Adrenal gland (tissue), 12 donors: ENCODE results near the gene PYGB. TPM values are rescaled to one million over a fixed set of nuclear protein-coding genes. Genes with fewer than 3 reads are reported as not detected.

Experiments
- DNase-seq, 7 donors: peaks; one replicate each; pipeline ENCODE4 v3.0.0-alpha.2; 2019 to 2020
- H3K27ac ChIP-seq, 5 donors: fragments of 200-600 bp; sonication (generic) in 4 of 5; 1 replicate in 3 of 5; 2 replicates in 2 of 5; pipeline versions ENCODE4 v1.5.1 to v1.8.0; 2016 to 2020; ENCODE audit warnings: mild to moderate bottlenecking in 1 of 5
- H3K27me3 ChIP-seq: fragments of 200-600 bp; 2 replicates; pipeline ENCODE4 v1.8.0; 2021
- H3K36me3 ChIP-seq, 2 donors: fragments of 200-600 bp; replicated peaks in 1 of 2; 1 replicate in 1 of 2; 2 replicates in 1 of 2; pipeline versions ENCODE4 v1.5.1 to v1.8.0; 2018 to 2022
- H3K4me1 ChIP-seq, 2 donors: fragments of 200-600 bp; replicated peaks in 1 of 2; 1 replicate in 1 of 2; 2 replicates in 1 of 2; pipeline versions ENCODE4 v1.5.1 to v1.8.0; 2018 to 2021
- H3K4me3 ChIP-seq, 4 donors: fragments of 200-600 bp; sonication (generic) in 3 of 4; one replicate each; pipeline ENCODE4 v1.5.1; 2016 to 2018
- H3K9me3 ChIP-seq, 3 donors: fragments of 200-600 bp; sonication (generic) in 1 of 3; replicated peaks in 1 of 3; 1 replicate in 2 of 3; 2 replicates in 1 of 3; pipeline versions ENCODE4 v1.5.1 to v1.8.0; 2016 to 2021
- CTCF ChIP-seq, 6 experiments: fragments of 450-650 bp in 4 of 6; fragments of 200-600 bp in 2 of 6; sonication (generic) in 1 of 6; IDR thresholded peaks; 1 replicate in 5 of 6; 2 replicates in 1 of 6; pipeline versions ENCODE4 v1.5.1 to v1.8.0; 2016 to 2021; ENCODE audit warnings: antibody characterized with exemption in 6 of 6, mild to moderate bottlenecking in 2 of 6, moderate library complexity in 1 of 6
- POLR2A ChIP-seq, 2 donors: fragments of 450-650 bp; IDR thresholded peaks; one replicate each; pipeline ENCODE4 v1.6.1; 2017; ENCODE audit warnings: antibody characterized with exemption in 2 of 2, mild to moderate bottlenecking in 2 of 2, moderate library complexity in 1 of 2
- WGBS, 4 donors: extraction: QIAGEN DNeasy Blood & Tissue Kit in 2 of 4; methylation state at CpG; one replicate each; pipeline versions ENCODE4 v1.1.5 to v1.1.7; 2013 to 2017; 5-methylcytosine and 5-hydroxymethylcytosine counted together
- intact Hi-C, 2 donors: fragments of 100-400 bp; cut with DNase I; formaldehyde crosslinking; loops; one replicate each; pipeline versions ENCODE4 v1.14.1 to v1.15.0; 2022 to 2023
- polyA plus RNA-seq, 3 donors: library from polyadenylated mRNA; stranded (reverse); fragments of 200-250 nt in 2 of 3; fragments of 350-450 nt in 1 of 3; fragmentation: Illumina TruSeq in 1 of 3; extraction: RNeasy Lipid Tissue Mini Kit (QIAGEN cat#74804) in 1 of 3; gene quantifications; one replicate each; pipeline ENCODE4 v1.2.3, GENCODE V29; 2013 to 2014
- total RNA-seq, 9 donors: library from RNA; depleted of rRNA in 4 of 9; stranded (reverse); fragments of >200 nt in 4 of 9; fragments of 120-200 nt in 1 of 9; fragmentation: NEBNext Ultra II Directional in 1 of 9; extraction: Animal tissue kit (Norgen Biotek cat#: 25700) in 1 of 9; gene quantifications; one replicate each; pipeline versions ENCODE4 v1.1.0 to v1.2.4, GENCODE V29; 2013 to 2023
- donor health status: healthy with polysubstance abuse.
- donor health status: Bipolar disorder and iron deficiency.
- donor health status: DM: yes; HTN: yes; CAD: no.
- donor health status: DM: no; HTN: no; CAD: no.
- donor health status: DM: no; HTN: no; CAD: no.
- donor health status: DM: yes; HTN: yes; CAD: no.

Gene PYGB
- total and polyA plus RNA-seq, 12 donors: 15.7 to 118 (median 71.4) TPM

GRCh38 chr20:25252230-25252651, 4.4 kb downstream of the PYGB start:
- intact Hi-C loops: loop anchor here in 1 of 2 donors (10.0 kb wide), 1 partner anchor 143 kb away; the partner anchor contains the start of gene ABHD12
- Histone ChIP-seq H3K27ac (no peak overlapping the region), H3K4me1 (peaks cover 32 to 44% of the 10 kb centered on the region in 2 donors), H3K4me3 (no peak overlapping the region), H3K27me3 (no peaks in the 10 kb centered on the region), H3K9me3 (no peaks in the 10 kb centered on the region), H3K36me3 (no peaks in the 10 kb centered on the region)
- 80 to 89% (median 83%) methylated on average over 6 of the region's 6 CpGs for WGBS, 4 donors
- TF ChIP-seq CTCF (IDR thresholded peaks at IDR 0.05) (no peak), POLR2A (IDR thresholded peaks at IDR 0.05) (no peak)
- peak in 1 of 7 donors; percentile 46 for DNase-seq

- WGBS, 4 donors: 86 to 96% (median 90%) methylated on average over 5 to 6 of the region's 6 CpGs
- H3K27me3 ChIP-seq: no peaks in the 10 kb centered on the region
- no peaks in the 10 kb centered on the region for H3K36me3 ChIP-seq
- DNase-seq: peak in 2 of 7 donors; percentile 10 to 39
- no peaks in the 10 kb centered on the region for H3K9me3 ChIP-seq
- TF ChIP-seq CTCF (IDR thresholded peaks at IDR 0.05) (no peak), POLR2A (IDR thresholded peaks at IDR 0.05) (no peak)
- no peak overlapping the region for H3K4me3 ChIP-seq
- intact Hi-C loops: loop anchor here in 1 of 2 donors (10.0 kb wide), 1 partner anchor 142 kb away; the partner anchor contains the start of gene ABHD12
- peaks cover 32 to 44% of the 10 kb centered on the region in 2 donors for H3K4me1 ChIP-seq
- H3K27ac ChIP-seq: no peak overlapping the region
Observed at GRCh38 chr20:25252686-25253421, 5.0 kb downstream of the PYGB start.

- peak in 1 of 7 donors; percentile 14 for DNase-seq
- TF ChIP-seq CTCF (IDR thresholded peaks at IDR 0.05) (no peak), POLR2A (IDR thresholded peaks at IDR 0.05) (no peak)
- intact Hi-C loops: loop anchor here in 1 of 2 donors (10.0 kb wide), 1 partner anchor 141 kb away; the partner anchor contains the start of gene ABHD12
- H3K36me3 ChIP-seq: no peaks in the 10 kb centered on the region
- no peak overlapping the region for H3K4me3 ChIP-seq
- peaks cover 30 to 49% of the 10 kb centered on the region in 2 donors for H3K4me1 ChIP-seq
- WGBS, 4 donors: 84 to 94% (median 88%) methylated on average over 11 of the region's 11 CpGs
- H3K9me3 ChIP-seq: no peaks in the 10 kb centered on the region
- H3K27me3 ChIP-seq: no peaks in the 10 kb centered on the region
- H3K27ac ChIP-seq: no peak overlapping the region
Observed at GRCh38 chr20:25253606-25254275, 5.9 kb downstream of the PYGB start.

- WGBS, 4 donors: 63 to 77% (median 75%) methylated on average over 5 of the region's 5 CpGs
- H3K27ac ChIP-seq: peak overlapping the region in 2 of 5 donors; percentile 27 to 66
- no peak for TF ChIP-seq POLR2A (IDR thresholded peaks at IDR 0.05)
- no peak for TF ChIP-seq CTCF (IDR thresholded peaks at IDR 0.05)
- DNase-seq: peak in 1 of 7 donors; percentile 56
- peaks cover 22 to 40% of the 10 kb centered on the region in 2 donors for H3K4me1 ChIP-seq
- intact Hi-C loops: loop anchor here in 1 of 2 donors (10.0 kb wide), 1 partner anchor 140 kb away; the partner anchor contains the start of gene ABHD12
- no peak overlapping the region for H3K4me3 ChIP-seq
- no peaks in the 10 kb centered on the region for H3K9me3 ChIP-seq
- no peaks in the 10 kb centered on the region for H3K27me3 ChIP-seq
- peaks cover 0 to 4% of the 10 kb centered on the region in 2 donors for H3K36me3 ChIP-seq
Observed at GRCh38 chr20:25254571-25254970, 6.7 kb downstream of the PYGB start.
